Measurements from ENCODE around the gene NEAT1.
A peak's percentile ranks its signal among the peaks of the same experiment; 100 is the strongest.

The NEAT1 gene

DNA sequence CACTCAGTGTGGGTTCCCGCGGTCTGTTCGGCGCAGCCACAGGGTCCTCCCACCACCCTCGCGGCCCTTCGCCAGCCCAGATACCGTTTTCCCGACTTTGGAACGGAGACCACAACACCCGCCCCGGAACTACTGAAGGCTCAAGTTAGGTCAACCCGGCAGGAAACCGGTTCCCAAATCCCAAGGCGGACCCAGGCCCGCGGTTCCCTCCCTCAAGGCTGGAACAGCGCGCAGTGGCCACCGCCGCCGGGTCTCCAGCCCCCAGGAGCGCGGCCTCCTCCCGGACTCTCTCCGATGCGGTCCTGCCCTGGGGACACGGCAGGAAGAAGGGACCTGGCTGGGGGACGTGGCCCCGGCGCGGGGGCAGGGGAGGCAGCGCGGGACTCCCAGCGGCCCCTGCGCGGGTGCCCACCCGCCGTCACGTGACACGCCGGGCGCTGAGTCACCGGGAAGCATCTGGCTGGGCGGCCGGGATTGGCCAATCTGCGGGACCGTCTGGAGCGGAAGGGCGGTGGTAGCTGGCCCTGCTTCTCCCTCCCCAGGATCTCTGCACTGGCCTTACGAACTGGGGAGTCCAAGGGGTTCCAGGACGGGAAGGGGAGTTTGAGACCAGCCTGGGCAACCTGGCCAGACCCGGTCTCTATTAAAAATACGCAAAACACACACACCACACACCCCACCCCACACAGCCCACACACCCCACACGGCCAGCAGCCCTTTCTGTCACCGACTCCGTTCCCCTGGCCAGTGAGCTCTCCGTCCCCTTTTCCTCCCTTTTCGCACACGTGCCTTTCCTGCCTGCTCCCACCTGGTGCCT, 54.8 kb downstream of the NEAT1 start:
- Mint-ChIP-seq H3K9me3 (no peaks in the 10 kb centered on the region), H3K4me3 (peak overlapping the region; percentile 97), H3K4me1 (ENCODE audit: low read depth) (peaks cover 41% of the 10 kb centered on the region), H3K27ac (peak overlapping the region; percentile 99), H3K27me3 (no peaks in the 10 kb centered on the region), H3K36me3 (ENCODE audit: low read depth) (peaks cover 16% of the 10 kb centered on the region)
- DNase-seq = peak; percentile 96

DNA sequence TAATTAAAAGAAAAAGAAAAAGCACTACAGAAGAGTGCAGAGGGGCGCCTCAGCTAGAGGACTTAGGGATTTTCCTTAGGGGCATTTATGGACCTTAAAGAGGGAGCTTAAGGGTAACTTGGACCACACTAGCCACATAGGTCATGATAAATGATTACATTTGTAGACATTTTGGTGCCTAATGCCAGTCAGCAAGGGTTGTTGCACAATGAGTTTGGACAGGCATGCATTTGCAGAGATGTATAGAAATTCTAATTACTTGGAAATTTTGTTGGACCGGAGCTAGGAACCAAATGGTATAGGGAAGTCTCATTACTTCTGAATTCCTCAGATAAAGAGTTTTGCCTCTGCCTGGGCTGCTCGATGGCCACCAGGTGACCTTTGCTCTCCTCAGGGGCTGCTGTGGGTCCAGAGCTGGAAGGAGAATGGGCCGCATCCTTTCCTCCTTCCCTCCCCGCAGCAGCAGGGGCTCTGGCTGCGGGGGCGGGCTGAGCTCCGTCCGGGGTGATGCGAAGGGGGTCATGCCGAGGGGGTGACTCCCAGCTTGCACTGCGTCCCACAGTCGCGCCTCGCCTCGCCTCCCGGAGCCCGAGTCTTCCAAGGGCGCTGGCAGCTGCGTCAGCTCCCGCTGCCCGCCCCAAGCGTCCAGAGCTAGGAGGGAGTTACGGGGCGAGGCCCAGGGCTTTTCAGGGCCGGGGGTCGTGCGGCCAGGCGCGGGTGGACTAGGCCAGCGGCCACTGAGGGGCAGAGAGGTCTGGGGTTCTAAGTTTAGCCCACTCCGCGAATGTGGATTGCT, 56.0 kb downstream of the NEAT1 start:
- H3K36me3 Mint-ChIP-seq (ENCODE audit: low read depth) = peaks cover 16% of the 10 kb centered on the region
- peaks cover 32% of the 10 kb centered on the region for H3K4me1 Mint-ChIP-seq (ENCODE audit: low read depth)
- H3K27ac Mint-ChIP-seq = peak overlapping the region; percentile 63
- H3K4me3 Mint-ChIP-seq = no peak overlapping the region
- no peaks in the 10 kb centered on the region for H3K27me3 Mint-ChIP-seq
- no peak for DNase-seq
- no peaks in the 10 kb centered on the region for H3K9me3 Mint-ChIP-seq

DNA sequence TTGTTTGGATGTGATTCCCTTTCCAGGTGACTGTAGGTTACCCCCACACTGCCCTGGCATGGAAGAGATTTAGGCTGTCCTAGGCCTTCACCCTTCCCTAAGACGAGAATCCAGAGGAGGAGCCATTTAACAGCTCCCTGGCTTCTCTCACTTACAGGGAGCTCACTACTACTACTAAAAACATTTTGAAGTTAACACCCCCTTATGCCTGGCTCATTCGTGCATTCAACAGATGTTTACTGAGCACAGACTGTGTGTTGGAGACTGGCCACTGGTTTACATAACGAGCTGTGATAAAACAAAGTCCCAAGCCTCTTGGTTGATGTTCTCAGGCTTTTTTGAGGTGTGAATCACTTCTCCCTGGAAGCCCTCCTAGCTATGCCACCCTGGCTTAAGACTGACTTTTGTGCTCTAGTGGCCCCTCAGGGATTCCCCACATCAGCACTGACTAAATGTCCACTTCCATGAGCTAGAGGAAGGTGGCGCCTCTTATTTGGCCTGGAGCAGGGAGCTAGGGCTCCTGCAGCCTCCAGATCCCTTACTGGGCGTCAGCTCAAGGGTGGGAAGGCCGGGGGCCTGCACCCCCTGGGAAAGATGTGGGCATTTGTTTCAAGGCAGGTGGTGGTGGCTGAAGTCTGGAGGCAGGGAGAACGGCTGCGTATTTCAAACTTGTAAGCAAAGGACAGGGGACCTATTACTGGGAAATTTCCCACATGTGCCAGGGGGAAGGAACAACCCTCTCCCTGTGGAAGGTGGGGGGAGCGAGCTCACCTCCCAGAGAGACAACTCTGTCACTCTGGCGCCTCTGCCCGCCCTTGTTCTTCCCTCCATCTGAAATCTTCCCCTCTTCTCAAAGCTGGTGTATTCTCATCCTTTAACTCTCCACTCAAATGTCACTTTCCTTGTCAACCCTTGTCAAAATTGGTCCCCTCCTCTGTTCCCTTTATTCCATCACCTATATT, 56.9 kb downstream of the NEAT1 start:
- no peak for DNase-seq
- Mint-ChIP-seq H3K4me3 (no peak overlapping the region), H3K4me1 (ENCODE audit: low read depth) (peaks cover 34% of the 10 kb centered on the region), H3K9me3 (no peaks in the 10 kb centered on the region), H3K27me3 (no peaks in the 10 kb centered on the region), H3K36me3 (ENCODE audit: low read depth) (peaks cover 16% of the 10 kb centered on the region), H3K27ac (peak overlapping the region; percentile 60)

DNA sequence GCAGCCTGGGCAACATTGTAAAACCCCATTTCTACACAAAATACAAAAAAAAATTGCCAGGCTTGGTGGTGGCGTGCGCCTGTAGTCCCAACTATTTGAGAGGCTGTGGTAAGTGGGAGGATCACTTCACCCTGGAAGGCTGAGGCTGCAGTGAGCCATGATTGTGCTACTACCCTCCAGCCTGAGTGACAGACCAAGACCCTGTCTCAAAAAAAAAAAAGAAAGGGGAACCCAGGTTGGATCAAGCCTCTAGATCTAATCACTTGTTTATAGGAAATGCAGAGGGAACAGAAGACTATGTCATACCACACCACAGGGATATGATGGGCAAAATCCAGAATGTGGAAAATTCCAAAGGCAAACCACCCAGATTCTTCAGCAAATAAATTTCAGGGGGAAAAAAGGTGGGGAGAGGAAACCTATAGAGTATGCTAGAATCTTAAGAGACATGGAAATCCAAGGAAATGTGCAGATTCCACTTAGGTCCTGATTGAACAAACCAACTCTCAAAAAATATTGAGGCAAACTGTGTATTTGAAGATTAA, 59.8 kb downstream of the NEAT1 start:
- Mint-ChIP-seq H3K9me3 (no peaks in the 10 kb centered on the region), H3K27me3 (no peaks in the 10 kb centered on the region), H3K4me3 (no peak overlapping the region), H3K4me1 (ENCODE audit: low read depth) (peaks cover 35% of the 10 kb centered on the region), H3K27ac (no peak overlapping the region), H3K36me3 (ENCODE audit: low read depth) (peaks cover 2% of the 10 kb centered on the region)
- no peak for DNase-seq

DNA sequence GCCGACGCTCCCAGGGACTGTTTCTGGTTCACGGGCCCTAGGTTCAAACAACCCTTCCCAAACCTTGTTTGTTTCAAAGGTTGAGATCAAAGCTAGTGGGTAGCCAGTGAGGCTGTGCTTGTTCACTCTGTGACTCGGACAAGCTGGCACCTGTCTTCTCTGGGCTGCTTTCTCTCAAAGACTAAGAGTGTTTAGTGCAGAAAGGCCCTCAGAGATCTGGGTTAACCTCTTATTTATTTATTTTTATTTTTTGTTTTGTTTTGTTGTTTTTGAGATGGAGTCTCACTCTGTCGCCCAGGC, 63.3 kb downstream of the NEAT1 start:
- no peak overlapping the region for H3K4me3 Mint-ChIP-seq
- H3K27me3 Mint-ChIP-seq = no peaks in the 10 kb centered on the region
- H3K9me3 Mint-ChIP-seq = no peaks in the 10 kb centered on the region
- H3K4me1 Mint-ChIP-seq (ENCODE audit: low read depth) = peaks cover 45% of the 10 kb centered on the region
- DNase-seq = no peak
- H3K27ac Mint-ChIP-seq = no peak overlapping the region
- no peaks in the 10 kb centered on the region for H3K36me3 Mint-ChIP-seq (ENCODE audit: low read depth)

DNA sequence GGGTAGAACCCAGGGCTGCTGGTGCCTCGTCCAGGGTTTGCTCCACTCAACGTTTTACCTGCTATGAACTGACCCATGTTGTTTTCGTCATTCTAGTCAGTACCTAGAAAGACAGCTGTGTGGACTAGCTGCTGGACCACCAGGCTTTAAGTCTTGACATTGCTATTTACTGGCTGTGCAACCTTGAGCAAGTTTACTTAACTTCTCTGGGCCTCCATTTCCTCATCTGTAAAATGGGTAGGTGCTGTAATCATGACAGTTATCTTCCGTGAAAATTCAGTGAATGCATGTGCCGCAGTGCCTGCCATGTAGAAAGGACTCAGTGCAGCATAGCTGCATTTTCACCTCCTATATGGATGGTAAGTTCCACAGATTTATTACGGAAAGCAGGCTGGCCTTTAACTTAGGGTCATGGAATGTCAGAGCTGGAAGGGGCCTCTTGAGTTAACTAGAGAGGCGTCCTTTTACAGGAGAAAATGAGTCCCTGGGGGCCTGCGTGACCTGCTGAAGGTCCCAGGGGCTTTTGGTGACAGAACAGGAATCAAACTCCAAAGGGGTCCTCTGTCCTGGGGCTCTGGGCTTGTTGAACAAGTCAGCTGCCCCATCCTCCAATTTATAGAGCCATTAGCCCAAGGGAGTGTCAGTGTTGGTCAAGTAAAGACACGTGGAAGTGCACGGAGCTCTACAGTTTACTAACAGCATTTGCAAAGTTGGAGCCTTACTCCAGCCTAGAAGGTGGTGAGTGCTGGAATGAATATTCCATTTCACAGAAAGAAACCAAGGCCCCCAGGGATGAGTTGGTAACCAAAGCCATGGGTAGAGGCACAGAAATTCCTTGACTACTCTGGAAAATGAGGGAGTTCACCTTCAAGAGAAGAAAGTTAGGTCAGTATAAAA, 64.2 kb downstream of the NEAT1 start:
- no peak overlapping the region for H3K4me3 Mint-ChIP-seq
- no peaks in the 10 kb centered on the region for H3K27me3 Mint-ChIP-seq
- H3K27ac Mint-ChIP-seq = peak overlapping the region; percentile 78
- peaks cover 48% of the 10 kb centered on the region for H3K4me1 Mint-ChIP-seq (ENCODE audit: low read depth)
- DNase-seq = no peak
- H3K9me3 Mint-ChIP-seq = no peaks in the 10 kb centered on the region
- no peaks in the 10 kb centered on the region for H3K36me3 Mint-ChIP-seq (ENCODE audit: low read depth)

DNA sequence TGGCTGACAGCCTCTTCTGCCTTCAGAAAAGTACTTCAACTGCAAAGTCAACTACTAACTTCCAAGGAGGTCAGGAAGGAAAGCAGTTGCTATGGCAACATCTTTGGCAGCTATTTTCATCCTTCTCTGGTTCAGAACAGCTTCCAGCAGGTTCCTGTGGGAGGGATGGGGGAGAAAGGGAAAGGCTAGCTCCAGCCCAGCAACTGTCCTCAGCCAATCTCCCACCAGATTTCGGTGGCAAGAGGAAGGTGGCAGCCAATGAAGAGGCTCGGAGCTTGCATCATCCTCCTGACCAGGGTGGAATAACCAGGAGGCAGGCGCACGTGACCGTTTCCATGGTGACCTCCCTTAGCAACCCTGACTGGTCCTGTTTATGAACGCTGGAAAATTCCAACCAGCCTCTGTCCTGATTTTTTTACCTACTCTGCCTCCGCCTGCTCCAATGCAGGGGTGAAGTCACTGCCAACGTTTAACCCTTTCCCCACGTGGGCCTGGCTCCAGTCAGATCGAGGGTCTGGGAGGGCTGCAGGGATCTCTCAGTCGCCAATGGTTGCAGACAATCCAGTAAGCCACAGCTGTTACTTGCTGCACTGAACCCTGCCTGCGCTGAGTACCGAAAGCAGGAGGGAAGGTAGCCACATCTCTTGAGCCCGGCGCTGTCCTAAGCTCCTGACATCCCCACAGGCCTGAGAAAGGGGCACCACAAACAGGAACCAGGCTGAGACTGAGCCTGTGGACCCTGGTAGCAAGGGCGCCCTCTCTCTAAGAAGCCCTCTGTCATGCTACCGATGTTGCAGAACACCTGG, 65.1 kb downstream of the NEAT1 start:
- Mint-ChIP-seq H3K4me3 (no peak overlapping the region), H3K36me3 (ENCODE audit: low read depth) (no peaks in the 10 kb centered on the region), H3K27me3 (no peaks in the 10 kb centered on the region), H3K27ac (peak overlapping the region; percentile 78), H3K4me1 (ENCODE audit: low read depth) (peaks cover 54% of the 10 kb centered on the region), H3K9me3 (no peaks in the 10 kb centered on the region)
- DNase-seq = no peak

DNA sequence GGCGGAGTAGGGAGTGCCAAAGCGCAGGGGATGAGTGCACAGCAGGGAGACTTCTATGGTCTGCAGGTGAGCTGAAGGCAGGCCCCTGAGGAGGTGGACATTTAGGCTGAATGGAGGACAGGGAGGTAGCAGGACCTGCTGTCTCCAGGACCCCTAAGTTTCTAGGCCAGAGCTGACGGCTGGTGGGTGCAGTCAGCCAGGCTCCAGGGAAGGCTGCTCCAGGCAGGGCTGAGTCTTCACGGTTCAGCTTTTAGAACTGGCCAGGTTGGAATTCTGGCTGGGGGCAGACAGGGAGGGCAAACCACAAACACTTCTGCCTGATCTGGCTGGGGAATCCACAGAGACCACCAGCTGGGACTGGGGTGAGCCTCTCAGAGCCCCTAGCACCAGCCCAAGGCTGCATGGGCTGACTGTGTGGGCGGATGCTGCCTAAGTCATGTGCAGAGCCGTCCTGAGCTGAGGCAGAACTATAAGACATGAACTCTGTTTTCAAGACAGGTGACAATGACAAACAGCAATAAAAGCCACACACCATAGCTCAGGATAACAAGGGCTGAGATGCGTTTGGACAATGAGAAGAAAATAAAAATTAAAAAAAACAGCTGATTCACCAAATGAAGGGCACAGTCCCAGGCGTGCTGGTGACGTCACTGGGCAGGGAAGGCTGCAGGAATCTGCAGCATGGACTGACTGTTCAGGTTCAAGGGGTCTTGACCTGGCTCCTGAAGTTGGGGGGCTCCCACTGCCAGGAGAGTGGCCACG, 65.9 kb downstream of the NEAT1 start:
- peak overlapping the region; percentile 56 for H3K27ac Mint-ChIP-seq
- H3K4me3 Mint-ChIP-seq = no peak overlapping the region
- no peak for DNase-seq
- H3K27me3 Mint-ChIP-seq = no peaks in the 10 kb centered on the region
- H3K36me3 Mint-ChIP-seq (ENCODE audit: low read depth) = no peaks in the 10 kb centered on the region
- no peaks in the 10 kb centered on the region for H3K9me3 Mint-ChIP-seq
- H3K4me1 Mint-ChIP-seq (ENCODE audit: low read depth) = peaks cover 62% of the 10 kb centered on the region

DNA sequence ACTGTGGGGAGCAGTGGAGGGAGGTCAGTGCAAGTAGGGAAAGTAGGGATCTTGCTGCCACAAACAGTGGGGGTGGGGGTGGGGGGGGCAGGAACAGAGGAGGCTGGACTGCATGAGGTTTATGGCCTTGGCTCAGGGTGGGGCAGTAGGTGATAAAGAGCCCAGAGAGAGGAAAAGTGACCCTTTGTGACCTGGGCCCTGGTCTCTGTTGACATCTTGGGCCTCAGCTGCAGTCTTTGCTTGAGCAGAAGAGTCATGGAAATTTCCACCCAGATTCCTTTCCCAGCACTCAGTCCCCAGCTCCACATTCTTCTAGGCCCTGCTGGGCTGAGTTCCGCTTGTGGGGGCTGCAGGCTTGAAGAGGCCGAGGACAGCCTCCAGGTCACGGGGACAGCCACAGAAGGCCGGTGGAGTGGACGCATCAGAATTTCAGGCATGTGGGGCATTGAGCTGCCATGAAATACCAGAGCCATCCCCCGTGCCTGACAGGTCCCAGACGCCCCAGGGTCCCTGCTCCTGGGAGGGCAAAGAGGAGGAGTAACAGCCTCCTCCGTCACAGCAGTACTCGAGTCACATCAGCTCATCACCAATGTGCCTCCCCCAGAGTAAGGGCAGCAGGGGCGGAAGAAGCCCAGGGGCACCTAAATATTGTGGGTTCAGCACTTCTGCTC, 66.6 kb downstream of the NEAT1 start:
- H3K4me3 Mint-ChIP-seq = no peak overlapping the region
- no peaks in the 10 kb centered on the region for H3K27me3 Mint-ChIP-seq
- no peak for DNase-seq
- H3K36me3 Mint-ChIP-seq (ENCODE audit: low read depth) = no peaks in the 10 kb centered on the region
- no peaks in the 10 kb centered on the region for H3K9me3 Mint-ChIP-seq
- peak overlapping the region; percentile 56 for H3K27ac Mint-ChIP-seq
- H3K4me1 Mint-ChIP-seq (ENCODE audit: low read depth) = peaks cover 67% of the 10 kb centered on the region

DNA sequence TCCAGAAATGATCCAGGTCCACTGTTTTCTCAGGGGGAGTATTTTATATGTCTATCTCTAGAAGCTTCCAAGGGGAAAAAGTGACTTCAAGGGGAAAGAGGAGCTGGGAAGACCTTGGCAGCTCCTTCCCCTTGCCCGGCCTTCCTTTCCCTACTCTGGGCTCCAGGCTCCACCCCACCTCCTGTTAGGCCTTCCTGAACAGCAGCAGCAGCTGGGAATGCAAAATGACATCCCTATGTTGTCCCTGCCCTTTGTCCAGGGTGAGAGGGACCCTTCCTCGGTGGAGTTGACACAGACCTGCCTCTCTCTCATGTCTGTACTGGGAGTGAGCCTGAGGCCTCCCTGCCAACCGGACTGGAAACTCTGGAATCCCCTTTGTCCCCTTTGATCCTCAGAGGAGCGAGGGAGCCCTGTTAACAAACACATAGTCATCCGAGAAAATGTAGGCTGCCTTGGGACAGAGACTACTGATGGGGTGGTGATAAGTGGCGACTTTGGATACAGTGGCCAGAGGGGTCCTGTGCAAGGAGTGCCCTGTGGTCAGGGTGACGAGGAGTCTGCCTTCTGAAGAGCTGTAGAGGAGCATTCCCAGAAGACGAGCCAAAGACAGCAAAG, 67.2 kb downstream of the NEAT1 start:
- no peak for DNase-seq
- H3K9me3 Mint-ChIP-seq = no peaks in the 10 kb centered on the region
- no peak overlapping the region for H3K4me3 Mint-ChIP-seq
- H3K27ac Mint-ChIP-seq = no peak overlapping the region
- H3K36me3 Mint-ChIP-seq (ENCODE audit: low read depth) = no peaks in the 10 kb centered on the region
- peaks cover 71% of the 10 kb centered on the region for H3K4me1 Mint-ChIP-seq (ENCODE audit: low read depth)
- H3K27me3 Mint-ChIP-seq = no peaks in the 10 kb centered on the region

DNA sequence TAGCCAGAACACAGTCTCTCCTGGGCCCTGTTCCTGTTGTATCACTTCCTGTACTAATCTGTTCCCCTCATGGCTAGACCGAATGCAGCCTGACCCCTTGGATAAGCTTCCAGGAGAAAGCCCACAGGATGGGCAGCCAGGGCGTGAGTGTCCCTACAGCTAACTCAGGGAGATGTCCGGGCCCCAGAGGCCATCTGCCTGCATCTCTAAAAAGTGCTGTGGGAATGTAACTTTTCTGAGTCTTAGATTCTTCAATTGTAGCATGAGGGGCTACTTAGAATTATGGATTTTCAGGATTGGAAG, 68.5 kb downstream of the NEAT1 start:
- peaks cover 74% of the 10 kb centered on the region for H3K4me1 Mint-ChIP-seq (ENCODE audit: low read depth)
- peak overlapping the region; percentile 94 for H3K27ac Mint-ChIP-seq
- no peak for DNase-seq
- no peaks in the 10 kb centered on the region for H3K9me3 Mint-ChIP-seq
- no peaks in the 10 kb centered on the region for H3K27me3 Mint-ChIP-seq
- no peak overlapping the region for H3K4me3 Mint-ChIP-seq
- no peaks in the 10 kb centered on the region for H3K36me3 Mint-ChIP-seq (ENCODE audit: low read depth)

Data from activated T-cell treated with anti-CD3 and anti-CD28 coated beads, Interleukin-2, amount 50 U/mL, for 24 hours (primary cell).